CD4-positive, alpha-beta T cell treated with Interleukin-12 subunit alpha and Interleukin-12 subunit beta, for 1 hour (primary cell): ENCODE results near the gene PFN3.
"Not testable (repeated sequence)": the region's sequence is repeated elsewhere in the genome, so short reads cannot be mapped to it uniquely, and the experiment has no call there.

Experiments used
- DNase-seq: peaks from one replicate; pipeline ENCODE4 v3.0.0-alpha.2; 2020

The PFN3 gene

DNA sequence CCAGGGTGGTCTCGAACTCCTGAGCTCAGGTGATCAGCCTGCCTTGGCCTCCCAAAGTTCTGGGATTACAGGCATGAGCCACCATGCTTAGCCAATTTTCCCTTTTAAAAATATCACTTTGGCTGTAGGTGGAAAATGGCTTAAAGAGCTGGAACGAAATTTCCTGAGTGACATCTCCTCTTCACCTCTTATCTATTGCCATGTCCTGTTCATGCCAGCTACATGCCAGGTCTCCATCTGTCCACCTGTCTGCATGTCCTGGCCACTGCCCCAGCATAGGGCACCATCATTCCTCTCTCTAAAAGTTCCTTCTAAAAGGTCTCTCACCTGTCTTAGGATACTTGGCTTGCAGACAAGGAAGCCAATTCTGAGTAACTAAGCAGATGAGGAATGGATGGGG is 23.2 kb upstream of the PFN3 start:
- no peak for DNase-seq

DNA sequence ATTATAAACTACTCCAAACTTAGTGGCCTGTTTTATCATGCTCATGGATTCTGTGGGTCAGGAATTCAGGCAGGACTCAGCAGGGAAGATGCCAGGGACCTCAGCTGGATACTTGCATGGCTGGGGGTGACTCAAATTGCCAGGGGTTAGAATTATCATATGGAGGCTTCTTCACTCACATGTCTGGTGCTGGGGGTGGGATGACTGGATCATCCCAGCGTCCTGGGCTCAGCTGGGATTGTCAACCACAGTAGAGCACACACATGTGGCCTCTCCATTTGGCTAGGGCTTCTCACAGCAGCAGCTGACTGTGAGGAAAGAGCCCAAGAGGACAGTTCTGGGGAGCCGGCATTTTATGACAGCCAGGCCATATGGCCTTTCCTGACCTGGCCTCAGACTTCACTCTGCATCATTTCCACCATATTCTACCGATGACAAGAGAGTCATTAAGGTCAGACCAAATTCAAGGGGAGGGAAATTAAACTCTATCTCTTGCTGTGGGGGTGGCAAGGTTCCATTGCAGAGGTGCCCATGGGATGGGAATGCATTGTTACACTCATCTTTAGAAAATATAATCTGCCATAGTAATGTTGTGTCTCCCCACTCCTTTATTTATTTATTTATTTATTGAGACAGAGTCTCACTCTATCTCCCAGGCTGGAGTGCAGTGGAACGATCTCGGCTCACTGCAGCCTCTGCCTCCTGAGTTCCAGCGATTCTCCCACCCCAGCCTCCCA is 20.8 kb upstream of the PFN3 start:
- no peak for DNase-seq

DNA sequence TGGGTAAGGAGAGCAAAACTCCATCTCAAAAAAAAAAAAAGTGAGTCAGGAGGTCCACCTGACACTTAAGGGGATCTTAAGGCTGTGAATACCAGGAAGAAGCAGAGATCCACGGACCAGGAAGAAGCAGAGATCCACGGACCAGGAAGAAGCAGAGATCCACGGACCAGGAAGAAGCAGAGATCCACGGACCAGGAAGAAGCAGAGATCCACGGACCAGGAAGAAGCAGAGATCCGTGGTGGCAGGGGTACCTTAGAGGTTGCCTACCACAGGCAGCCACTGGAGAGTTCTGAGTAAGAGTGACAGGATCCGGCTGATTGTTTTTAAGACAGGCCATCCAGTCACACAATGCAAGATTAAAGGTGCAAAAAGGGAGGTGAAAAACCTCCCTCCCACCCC is 20.0 kb upstream of the PFN3 start:
- not testable (repeated sequence) for DNase-seq

DNA sequence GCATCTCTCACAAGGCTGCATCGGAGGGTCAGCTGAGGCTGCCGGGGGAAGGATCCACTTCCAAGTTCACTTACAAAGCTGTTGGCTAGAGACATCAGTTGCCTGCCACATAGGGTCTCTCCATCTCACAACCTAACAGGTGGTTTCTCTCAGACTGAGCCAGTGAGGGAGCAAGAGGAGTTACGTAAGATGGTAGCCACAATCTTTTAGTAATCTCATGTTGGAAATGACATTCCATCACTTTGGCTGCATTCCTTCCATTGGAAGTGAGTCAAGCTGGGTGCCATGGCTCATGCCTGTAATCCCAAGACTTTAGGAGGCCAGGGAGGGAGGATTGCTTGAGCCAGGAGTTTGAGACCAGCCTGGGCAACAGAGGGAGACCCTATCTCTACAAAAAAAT is 18.6 kb upstream of the PFN3 start:
- no peak for DNase-seq

DNA sequence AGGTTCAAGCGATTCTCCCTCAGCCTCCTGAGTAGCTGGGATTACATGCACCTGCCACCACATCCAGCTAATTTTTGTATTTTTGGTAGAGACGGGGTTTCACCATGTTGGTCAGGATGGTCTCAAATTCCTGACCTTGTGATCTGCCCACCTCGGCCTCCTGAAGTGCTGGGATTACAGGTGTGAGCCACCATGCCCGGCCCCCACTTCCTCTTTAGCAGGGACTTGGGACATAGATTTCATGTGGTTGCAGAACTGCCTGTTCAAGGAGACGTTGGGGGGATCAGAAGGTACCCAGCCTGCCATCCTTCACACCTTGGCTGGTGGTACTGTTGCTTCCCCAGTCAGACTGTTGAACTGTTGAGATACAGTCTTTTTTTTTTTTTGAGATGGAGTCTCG is 16.6 kb upstream of the PFN3 start:
- DNase-seq, result not testable (repeated sequence)

DNA sequence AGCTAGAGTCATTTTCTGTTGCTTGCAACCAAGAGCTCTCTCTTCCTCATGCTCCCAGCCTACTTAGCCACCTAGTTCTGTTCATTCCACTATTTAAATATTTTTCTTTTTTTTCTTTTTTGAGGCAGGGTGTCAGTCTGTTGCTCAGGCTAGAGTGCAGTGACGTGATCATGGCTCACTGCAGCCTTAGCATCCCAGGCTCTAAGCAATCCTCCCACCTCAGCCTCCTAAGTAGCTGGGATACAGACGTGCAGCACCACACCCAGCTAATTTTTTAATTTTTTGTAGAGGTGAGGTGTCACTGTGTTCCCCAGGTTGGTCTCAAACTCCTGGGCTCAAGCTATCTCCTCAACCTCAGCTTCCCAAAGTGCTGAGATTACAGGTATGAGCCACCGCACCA is 14.0 kb upstream of the PFN3 start:
- DNase-seq, result no peak

DNA sequence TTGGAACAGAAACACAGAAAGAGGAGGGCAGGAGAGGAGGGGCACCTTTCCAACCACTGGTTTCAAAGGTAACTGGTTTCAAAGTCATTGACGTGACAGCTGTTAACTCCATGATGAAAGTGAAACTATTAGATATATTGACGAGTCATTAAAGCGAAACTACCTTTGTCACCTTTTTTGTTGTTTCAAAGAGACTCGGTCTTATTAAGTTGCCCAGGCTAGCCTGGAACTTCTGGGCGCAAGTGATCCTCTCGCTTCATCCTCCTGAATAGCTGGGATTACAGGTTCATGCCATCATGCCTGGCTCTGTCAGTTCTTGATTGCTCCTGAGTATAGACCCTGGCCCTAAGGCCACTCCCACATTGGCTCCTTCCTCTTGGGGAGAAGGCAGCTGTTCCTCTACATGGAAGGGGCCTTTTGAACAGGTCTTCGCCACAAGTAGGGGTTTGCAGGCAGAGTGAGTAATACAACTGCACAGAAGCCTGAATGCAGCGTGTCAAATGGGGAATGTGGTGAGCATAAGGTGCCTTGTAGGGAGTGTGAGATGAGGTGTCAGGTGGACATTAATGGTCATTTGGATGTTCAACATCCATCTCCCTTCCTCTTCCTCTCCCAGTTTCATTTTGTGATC is 12.3 kb upstream of the PFN3 start:
- DNase-seq, result peak; percentile 70

DNA sequence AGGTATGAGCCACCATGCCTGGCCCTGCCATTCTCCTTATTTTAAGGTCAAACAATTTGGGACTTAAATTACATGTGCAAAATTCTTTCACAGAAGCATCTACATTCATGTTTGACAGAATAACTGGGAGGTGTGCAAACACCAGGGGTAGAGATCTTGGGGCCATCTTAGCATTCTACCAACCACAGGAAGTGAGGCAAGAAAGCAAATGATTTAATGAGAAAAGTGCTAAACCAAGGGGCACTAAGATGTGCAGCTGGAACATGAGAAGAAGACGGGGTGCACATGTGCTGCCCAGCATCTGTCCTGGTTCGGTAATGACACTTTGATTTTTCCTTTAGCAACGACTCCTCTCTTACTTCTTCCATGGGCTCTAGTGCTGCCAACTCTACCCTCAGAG is 10.1 kb upstream of the PFN3 start:
- no peak for DNase-seq

DNA sequence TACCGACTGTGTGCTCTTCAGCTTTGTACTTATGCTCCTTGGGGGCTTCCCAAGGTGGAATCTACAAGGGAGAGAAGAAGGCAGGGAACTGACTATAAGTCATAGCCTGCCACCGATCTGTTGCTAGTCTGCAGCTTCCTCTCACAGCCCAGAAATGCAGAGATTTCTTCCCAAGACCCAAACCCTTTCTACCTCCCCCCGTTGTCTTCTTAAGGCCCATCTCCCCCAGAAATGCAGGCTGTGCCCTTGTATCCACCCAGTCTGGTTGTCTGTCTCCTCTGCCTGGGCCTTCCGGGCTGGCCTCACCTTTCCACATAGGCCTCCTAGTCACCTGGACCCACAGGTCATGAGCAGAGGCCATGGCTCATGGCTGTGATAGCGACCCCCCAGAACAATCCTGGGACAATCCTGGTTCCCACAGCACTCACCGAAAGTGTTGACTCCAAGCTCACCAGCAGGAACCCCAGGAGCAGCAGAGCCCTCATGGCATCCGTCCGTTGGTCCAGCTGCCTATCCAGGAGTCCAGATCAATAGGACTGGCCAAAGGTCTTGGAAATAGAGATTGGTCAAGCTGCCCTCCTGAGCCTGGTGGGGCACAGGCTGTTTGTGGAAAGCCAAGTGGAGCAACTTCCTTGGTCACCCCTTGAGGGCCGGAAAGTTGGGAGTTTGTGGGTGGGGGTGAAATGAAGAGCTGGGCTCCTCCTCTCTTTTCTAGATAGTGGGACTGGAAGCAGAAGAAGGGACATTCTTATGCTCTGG is 8.8 kb upstream of the PFN3 start, which contains the start of gene F12:
F12 (minus strand) TSS at position 522 of the 759 bp plus-strand sequence; CDS start at position 485, 37 bp downstream.
- no peak for DNase-seq

DNA sequence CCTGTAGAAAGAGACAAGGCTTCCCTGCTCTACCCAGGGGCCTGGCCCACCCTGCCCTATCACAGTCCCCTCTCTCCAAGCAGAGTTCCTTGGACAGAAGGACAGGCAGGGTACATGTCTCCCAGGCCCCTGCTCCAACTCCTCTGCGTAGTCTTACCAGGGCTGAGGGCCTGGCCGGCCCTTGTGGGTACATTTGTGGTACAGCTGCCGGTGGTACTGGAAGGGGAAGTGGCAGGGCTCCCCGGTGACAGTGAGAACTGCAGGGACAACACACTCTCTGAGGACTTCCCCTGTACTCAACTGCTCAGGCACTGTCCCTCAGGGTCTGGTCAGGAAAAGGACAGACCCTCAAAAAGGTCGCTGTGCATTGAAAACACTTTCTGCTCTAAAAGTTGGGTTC is 5.3 kb upstream of the PFN3 start:
- DNase-seq, result peak; percentile 29

DNA sequence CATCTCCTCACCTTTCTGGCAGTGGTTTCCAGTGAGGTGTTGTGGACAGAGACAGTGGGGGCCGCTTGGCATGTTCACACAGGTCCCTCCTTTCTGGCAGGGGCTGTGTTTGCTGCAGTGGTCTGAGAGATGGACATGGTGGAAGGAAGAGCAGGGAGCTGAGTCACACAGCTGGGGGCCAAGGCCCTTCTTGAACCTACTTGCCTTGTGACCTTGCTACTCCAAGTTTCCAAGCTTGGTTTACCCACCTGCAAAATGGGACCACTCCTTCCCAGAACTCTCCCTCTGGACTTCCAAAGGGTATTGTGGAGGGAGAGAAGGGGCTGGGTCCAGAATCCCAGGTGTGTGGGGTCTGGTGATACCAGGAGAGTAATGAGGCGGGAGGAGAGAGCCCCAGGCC is 4.9 kb upstream of the PFN3 start:
- no peak for DNase-seq

DNA sequence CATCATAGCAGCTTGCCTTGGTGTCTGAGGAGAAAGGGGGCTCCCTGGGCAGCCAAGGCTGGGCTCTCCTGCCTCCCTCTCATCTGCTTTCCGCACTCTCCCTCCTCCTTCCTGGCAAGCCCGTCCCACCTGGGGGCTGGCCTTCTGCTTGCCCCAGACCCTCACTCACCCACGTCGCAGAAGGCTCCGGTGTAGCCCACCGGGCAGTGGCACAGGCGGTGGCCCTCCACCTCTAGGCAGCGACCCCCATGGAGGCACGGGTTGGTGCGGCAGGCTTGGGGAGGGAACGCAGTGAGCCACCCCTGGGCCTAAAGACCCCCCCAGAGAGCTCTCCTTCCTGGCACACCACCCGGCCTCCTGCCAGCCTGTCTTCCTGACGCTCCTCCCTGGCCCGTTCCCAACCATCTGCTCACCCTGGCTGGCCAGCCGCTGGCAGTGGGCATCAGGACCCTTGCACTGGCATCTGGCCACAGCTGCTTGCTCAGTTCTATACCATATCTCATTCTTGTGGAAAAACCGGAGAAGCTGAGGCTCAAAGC is 4.2 kb upstream of the PFN3 start:
- no peak for DNase-seq

DNA sequence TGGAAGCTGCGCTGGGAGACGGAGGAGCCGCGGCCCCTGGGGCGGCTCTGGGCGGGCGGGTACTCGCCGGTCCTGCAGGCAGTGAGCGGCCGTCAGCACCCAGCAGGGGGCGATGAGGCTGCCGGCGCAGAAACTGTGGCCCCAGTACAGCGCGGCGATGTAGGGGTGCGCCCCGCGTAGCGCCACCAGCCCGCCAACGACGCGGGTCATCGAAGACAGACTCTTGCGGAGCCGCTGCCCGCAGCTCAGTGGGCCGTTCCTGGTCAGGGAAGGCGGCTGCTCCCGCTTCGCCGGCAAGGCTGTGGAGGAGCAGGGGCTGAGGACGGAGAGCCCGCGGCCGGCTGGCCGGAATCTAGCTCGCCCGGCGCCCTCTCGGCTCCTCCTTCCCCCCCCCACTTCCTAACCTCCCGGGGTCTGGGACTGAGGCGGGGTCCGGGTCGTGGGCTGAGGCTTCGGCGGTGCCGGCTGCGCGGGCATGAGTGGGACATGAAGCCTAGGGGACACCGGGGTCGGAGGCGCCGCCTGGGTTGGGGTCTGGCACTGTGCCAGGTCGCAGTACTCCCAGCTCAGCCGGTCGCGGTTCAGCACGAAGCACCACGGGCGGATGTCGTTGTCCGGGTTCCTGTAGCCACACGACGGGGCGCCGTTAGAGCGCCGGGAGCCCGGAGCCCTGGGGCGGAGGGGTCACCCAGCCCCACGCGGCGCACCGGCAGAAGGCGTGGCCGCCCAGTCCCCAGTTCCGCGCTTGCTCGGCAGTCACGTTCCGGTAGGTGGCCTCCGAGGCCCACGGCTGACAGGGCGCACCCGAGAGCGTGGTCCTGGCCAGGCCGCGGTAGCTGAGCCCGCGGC is 3.6 kb upstream of the PFN3 start:
- DNase-seq, result peak; percentile 90

DNA sequence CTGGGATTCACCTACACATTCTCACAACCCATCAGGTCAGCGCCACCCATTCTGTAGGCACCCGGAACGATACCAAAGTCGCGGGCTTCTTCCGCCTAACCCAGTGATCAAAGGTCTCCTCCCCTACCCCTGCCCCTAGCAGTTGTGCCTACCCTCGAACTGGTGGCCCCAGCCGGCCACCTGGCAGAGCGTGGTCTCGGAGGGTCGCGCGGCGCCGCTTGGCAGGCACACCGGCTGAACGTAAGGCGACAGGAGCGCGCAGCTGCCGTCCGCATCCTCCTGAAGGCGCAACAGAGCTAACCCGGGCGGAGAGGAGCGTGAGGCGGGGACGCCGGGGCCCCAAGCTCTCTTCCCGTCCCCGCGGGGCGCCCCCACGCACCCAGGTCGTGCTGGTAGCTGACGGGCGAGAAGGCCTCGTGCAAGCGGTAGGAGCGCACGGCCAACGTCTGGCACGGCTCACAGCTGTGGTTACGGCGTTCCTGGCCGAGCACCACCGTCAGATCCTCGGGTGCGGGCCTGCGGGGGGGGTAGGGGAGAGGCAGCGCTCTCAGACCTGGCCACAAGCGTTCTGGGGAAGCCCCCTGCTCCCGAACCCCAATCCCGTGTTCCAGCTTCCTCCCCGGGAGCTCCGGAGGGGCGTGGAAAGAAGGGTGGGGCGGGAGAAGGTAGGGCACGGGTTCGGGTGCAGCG is 2.8 kb upstream of the PFN3 start:
- DNase-seq, result peak; percentile 66

DNA sequence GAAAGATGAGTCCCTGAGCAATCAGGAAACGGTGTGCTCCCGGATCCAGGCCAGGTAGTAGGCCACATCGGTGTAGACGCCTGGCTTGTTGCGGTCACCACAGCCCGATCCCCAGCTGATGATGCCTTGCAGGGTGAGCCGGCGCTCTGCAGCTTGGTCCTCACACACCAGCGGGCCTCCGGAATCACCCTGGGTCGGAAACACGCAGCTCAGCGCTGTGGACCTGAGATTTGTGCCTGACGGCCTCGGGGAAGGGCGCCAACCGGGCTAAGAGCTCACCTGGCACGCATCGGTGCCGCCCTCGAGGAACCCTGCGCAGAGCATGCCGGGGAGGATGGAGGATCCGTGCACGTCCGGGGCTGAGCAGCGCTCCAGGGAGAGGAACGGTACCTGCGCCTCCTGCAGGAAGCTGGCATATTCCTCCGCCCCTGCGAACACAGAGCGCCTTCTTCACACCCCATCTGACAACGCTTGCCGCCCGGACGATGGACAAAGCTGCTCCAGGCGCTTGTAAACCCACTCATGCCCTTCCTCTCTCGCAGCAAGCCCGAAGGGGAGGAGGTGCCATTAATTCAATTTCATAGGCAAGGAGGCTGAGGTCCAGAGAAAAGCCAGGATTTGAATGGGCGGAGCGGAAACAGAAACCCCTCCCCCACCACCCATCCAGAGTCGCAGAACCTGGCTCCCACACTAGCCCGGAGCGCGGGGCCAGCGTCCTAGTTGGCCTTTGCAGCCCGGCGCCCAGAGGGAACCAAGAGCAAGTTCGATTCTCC is 2.0 kb upstream of the PFN3 start:
- DNase-seq, result peak; percentile 77

DNA sequence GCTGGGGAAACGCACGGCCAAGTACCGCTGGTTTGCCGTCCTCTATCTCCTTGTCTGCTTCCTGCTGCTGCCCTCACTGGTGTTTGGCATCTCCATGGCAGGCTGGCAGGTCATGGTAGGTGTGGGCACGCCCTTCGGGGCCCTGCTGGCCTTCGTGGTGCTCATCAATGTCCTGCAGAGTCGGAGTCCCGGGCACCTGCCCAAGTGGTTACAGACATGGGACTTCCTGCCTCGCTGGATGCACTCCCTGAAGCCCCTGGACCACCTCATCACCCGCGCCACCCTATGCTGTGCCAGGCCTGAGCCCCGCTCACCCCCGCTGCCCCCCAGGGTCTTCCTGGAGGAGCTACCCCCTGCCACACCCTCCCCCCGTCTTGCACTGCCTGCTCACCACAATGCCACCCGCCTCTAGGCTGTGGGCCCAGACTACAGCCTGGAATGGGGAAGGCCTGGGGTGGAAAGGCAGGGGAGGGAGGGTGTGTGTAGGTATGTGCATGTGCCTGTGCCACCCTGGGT is 2.5 kb downstream of the PFN3 start:
- no peak for DNase-seq

DNA sequence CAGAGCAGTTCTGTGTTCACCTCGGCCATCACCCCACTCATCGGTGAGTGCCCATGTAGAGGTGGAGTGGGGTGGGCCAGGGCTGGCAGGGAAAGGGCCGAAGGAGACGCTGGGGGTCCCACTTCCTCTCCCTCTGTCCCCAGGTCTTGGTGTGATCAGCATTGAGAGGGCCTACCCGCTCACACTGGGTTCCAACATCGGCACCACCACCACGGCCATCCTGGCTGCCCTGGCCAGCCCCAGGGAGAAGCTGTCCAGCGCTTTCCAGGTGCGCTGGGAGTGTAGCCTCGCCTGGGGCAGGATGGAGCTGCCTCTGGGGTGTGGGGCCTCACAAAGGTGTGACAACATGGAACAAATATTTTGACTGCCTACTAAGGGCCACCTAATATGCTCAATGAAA is 3.7 kb downstream of the PFN3 start:
- no peak for DNase-seq

DNA sequence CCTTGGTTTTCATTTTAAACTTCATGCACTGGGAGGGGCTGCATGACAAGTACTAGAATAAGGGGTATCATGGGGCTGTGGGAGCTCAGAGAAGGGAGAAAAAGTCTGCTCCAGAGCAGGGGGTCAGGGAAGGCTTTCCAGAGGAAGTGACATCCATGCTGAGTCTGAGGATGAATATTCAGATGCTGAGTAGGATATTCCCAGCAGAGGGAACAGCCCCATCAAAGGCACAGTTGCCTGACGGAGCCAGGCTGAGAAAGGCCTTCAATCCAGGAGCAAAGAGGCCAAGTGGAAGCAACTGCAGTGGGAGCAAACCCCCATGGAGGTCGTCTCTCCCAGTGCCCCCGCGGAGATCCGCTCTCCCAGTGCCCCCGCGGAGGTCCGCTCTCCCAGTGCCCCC is 4.4 kb downstream of the PFN3 start:
- no peak for DNase-seq

DNA sequence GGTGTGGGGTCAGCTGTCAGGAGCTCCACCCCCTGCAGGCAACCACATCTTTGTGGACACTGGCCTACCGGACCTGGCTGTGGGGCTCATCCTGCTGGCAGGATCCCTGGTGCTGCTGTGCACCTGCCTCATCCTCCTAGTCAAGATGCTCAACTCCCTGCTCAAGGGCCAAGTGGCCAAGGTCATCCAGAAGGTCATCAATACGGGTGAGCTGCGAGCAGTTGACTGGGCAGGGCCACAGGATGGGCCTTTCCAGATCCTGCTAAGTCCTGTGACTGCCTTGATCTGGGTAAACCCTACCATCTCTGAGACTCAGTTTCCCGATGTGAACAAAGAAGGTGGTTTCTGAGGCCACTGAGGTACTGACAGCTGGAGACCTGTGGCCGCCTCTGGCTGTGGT is 6.5 kb downstream of the PFN3 start:
- DNase-seq, result no peak

DNA sequence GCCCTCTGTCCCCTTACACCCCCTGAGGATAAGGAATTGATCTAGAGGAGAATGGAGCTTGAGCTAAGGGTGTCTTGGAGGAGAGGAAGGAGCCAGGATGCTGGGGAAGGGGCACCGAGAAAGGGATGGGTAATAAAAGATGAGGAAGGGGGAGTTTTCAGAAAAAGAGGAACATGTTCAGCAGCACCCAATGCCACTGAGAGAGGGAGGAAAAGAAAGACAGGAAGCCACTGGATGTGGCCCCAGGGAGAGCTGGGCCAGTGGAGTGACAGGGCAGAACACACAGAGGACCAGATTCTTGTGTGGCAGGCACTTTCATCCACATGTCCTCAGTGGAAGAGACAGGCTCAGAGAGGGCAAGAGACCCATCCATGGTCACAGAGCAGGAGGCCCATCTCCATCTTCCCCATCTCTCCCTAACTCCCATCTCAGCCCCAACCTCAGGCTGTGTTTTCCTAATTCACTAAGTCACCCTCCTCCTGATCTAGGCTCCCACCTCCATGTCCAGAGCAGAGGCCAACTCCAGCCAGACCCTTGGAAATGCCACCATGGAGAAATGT is 7.2 kb downstream of the PFN3 start:
- DNase-seq, result no peak

DNA sequence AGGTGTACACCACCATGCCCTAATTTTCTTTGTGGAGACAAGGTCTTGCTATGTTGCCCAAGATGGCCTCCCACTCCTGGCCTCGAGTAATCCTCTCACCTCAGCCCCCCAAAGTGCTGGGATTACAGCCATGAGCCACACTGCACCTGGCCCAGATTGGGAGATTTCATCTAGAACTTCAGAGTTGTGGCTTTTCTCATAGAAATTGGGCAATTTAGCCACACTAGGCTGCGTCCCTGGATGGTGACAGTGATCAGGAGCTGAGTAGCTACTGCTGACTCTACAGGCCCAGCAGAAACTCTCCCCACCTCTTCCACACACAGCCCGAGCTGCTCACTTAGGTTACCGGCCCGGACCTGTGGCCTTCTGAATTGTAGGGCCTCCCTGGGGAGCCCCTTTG is 7.7 kb downstream of the PFN3 start:
- DNase-seq, result no peak
